Hepatocyte (in vitro differentiated cells): ENCODE measurements around the gene BEST1. TPM values are rescaled to one million over a fixed set of nuclear protein-coding genes. Genes with fewer than 3 reads are reported as not detected.
A peak's percentile ranks its signal among the peaks of the same experiment; 100 is the strongest.

Experiments used
- DNase-seq: peaks from one replicate; pipeline ENCODE4 v3.0.0-alpha.2; 2016; ENCODE audit warnings: low spot score
- H2AFZ ChIP-seq: fragments of 200-600 bp; sonication (generic); 2 replicates; pipeline ENCODE4 v1.6.0; 2016; ENCODE audit warnings: antibody characterized with exemption, mild to moderate bottlenecking
- H3K27ac ChIP-seq: fragments of 200-600 bp; sonication (generic); 2 replicates; pipeline ENCODE4 v1.5.1; 2016; ENCODE audit warnings: mild to moderate bottlenecking
- H3K27me3 ChIP-seq: fragments of 200-600 bp; sonication (generic); 2 replicates; pipeline ENCODE4 v1.6.1; 2016
- H3K36me3 ChIP-seq: fragments of 200-600 bp; sonication (generic); replicated peaks from 2 replicates; pipeline ENCODE4 v1.5.1; 2016; ENCODE audit warnings: low read depth; ENCODE audit not compliant: insufficient read depth
- H3K4me1 ChIP-seq: fragments of 200-600 bp; sonication (generic); 2 replicates; pipeline ENCODE4 v1.5.1; 2016; ENCODE audit warnings: mild to moderate bottlenecking, moderate library complexity; ENCODE audit not compliant: insufficient read depth
- H3K4me2 ChIP-seq: fragments of 200-600 bp; sonication (generic); 2 replicates; pipeline ENCODE4 v1.6.0; 2016
- H3K4me3 ChIP-seq: fragments of 200-600 bp; sonication (generic); 2 replicates; pipeline ENCODE4 v1.5.1; 2016; ENCODE audit warnings: mild to moderate bottlenecking
- H3K79me2 ChIP-seq: fragments of 200-600 bp; sonication (generic); 2 replicates; pipeline ENCODE4 v1.6.0; 2017; ENCODE audit warnings: mild to moderate bottlenecking
- H3K9me2 ChIP-seq: fragments of 200-600 bp; sonication (generic); replicated peaks from 2 replicates; pipeline ENCODE4 v1.6.0; 2017; ENCODE audit warnings: mild to moderate bottlenecking; ENCODE audit not compliant: insufficient read depth
- H3K9me3 ChIP-seq: fragments of 200-600 bp; sonication (generic); 2 replicates; pipeline ENCODE4 v1.5.1; 2016; ENCODE audit warnings: low read depth, mild to moderate bottlenecking
- H4K20me1 ChIP-seq: fragments of 200-600 bp; sonication (generic); 2 replicates; pipeline ENCODE4 v1.6.0; 2016; ENCODE audit warnings: mild to moderate bottlenecking; ENCODE audit not compliant: insufficient read depth, poor library complexity, severe bottlenecking
- EZH2 ChIP-seq: fragments of 200-600 bp; sonication (generic); IDR thresholded peaks from 2 replicates; pipeline ENCODE4 v1.6.1; 2016; ENCODE audit warnings: antibody characterized with exemption, mild to moderate bottlenecking, borderline replicate concordance
- EZH2phosphoT487 ChIP-seq: fragments of 200-600 bp; sonication (generic); IDR thresholded peaks from one replicate; pipeline ENCODE4 v1.6.1; 2018; ENCODE audit warnings: antibody characterized with exemption, mild to moderate bottlenecking, low read depth, moderate library complexity; ENCODE audit not compliant: unreplicated experiment, severe bottlenecking
- WGBS: methylation state at CpG from one replicate; pipeline ENCODE4 v1.1.6; 2016; ENCODE audit warnings: low lambda C conversion rate; ENCODE audit errors: missing lambda C conversion rate; 5-methylcytosine and 5-hydroxymethylcytosine counted together
- polyA plus RNA-seq: library from polyadenylated mRNA; unstranded; fragments of >200 nt; fragmentation: Nextera tagmentation; extraction: Ambion mirVana; gene quantifications from 2 replicates; pipeline ENCODE4 v1.2.1, GENCODE V29; 2016
- total RNA-seq: library from RNA; depleted of rRNA; stranded (reverse); fragments of >200 nt; gene quantifications from 2 replicates; pipeline ENCODE4 v1.2.3, GENCODE V29; 2014
- TF ChIP-seq, protein P1 (sequence below): fragments of 200-600 bp; sonication (generic); IDR thresholded peaks from 2 replicates; pipeline ENCODE4 v1.5.1; 2016; ENCODE audit warnings: antibody characterized with exemption, mild to moderate bottlenecking; ENCODE audit not compliant: poor library complexity

BEST1 gene
- total and polyA plus RNA-seq, 2 experiments from 2014 or later = 3.5 to 5.7 TPM

GRCh38 chr11:61918938-61919704 lies 31.0 kb upstream of the BEST1 start:
- no peak overlapping the region for H3K27ac ChIP-seq
- H2AFZ ChIP-seq = no peak overlapping the region
- H3K4me3 ChIP-seq = no peak overlapping the region
- H3K9me2 ChIP-seq = no peaks in the 10 kb centered on the region
- H3K36me3 ChIP-seq = no peaks in the 10 kb centered on the region
- DNase-seq = no peak
- peaks cover 19% of the 10 kb centered on the region for H3K79me2 ChIP-seq
- no peaks in the 10 kb centered on the region for H4K20me1 ChIP-seq
- no peaks in the 10 kb centered on the region for H3K9me3 ChIP-seq
- H3K27me3 ChIP-seq = no peaks in the 10 kb centered on the region
- H3K4me1 ChIP-seq = peaks cover 38% of the 10 kb centered on the region
- WGBS = 73% methylated on average over 6 of the region's 6 CpGs
- TF ChIP-seq EZH2 (no peak), EZH2phosphoT487 (no peak)
- TF ChIP-seq, protein P1, sequence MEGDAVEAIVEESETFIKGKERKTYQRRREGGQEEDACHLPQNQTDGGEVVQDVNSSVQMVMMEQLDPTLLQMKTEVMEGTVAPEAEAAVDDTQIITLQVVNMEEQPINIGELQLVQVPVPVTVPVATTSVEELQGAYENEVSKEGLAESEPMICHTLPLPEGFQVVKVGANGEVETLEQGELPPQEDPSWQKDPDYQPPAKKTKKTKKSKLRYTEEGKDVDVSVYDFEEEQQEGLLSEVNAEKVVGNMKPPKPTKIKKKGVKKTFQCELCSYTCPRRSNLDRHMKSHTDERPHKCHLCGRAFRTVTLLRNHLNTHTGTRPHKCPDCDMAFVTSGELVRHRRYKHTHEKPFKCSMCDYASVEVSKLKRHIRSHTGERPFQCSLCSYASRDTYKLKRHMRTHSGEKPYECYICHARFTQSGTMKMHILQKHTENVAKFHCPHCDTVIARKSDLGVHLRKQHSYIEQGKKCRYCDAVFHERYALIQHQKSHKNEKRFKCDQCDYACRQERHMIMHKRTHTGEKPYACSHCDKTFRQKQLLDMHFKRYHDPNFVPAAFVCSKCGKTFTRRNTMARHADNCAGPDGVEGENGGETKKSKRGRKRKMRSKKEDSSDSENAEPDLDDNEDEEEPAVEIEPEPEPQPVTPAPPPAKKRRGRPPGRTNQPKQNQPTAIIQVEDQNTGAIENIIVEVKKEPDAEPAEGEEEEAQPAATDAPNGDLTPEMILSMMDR = no peak
- H3K4me2 ChIP-seq = peak overlapping the region; percentile 57

- WGBS = 47% methylated on average over 13 of the region's 13 CpGs
- peaks cover 18% of the 10 kb centered on the region for H3K79me2 ChIP-seq
- DNase-seq = peak; percentile 64
- H2AFZ ChIP-seq = no peak overlapping the region
- no peaks in the 10 kb centered on the region for H4K20me1 ChIP-seq
- no peaks in the 10 kb centered on the region for H3K9me3 ChIP-seq
- H3K4me1 ChIP-seq = peaks cover 42% of the 10 kb centered on the region
- H3K4me3 ChIP-seq = no peak overlapping the region
- H3K36me3 ChIP-seq = no peaks in the 10 kb centered on the region
- TF ChIP-seq EZH2 (no peak), EZH2phosphoT487 (no peak)
- TF ChIP-seq, protein P1 = no peak
- no peaks in the 10 kb centered on the region for H3K27me3 ChIP-seq
- H3K9me2 ChIP-seq = no peaks in the 10 kb centered on the region
- H3K27ac ChIP-seq = peak overlapping the region; percentile 61
- peak overlapping the region; percentile 57 for H3K4me2 ChIP-seq
These were observed 30.2 kb upstream of the BEST1 start for GRCh38 chr11:61919705-61920631.

GRCh38 chr11:61921446-61921845 lies 28.7 kb upstream of the BEST1 start:
- no peak overlapping the region for H3K4me3 ChIP-seq
- H3K4me2 ChIP-seq = no peak overlapping the region
- H2AFZ ChIP-seq = no peak overlapping the region
- H3K36me3 ChIP-seq = no peaks in the 10 kb centered on the region
- H4K20me1 ChIP-seq = no peaks in the 10 kb centered on the region
- H3K27ac ChIP-seq = no peak overlapping the region
- H3K27me3 ChIP-seq = no peaks in the 10 kb centered on the region
- 92% methylated on average over 3 of the region's 3 CpGs for WGBS
- no peaks in the 10 kb centered on the region for H3K9me2 ChIP-seq
- peaks cover 10% of the 10 kb centered on the region for H3K79me2 ChIP-seq
- no peak for DNase-seq
- TF ChIP-seq EZH2 (no peak), EZH2phosphoT487 (no peak)
- TF ChIP-seq, protein P1 = no peak
- no peaks in the 10 kb centered on the region for H3K9me3 ChIP-seq
- H3K4me1 ChIP-seq = peaks cover 42% of the 10 kb centered on the region
